Measurements from ENCODE around the gene CD63.

DNA sequence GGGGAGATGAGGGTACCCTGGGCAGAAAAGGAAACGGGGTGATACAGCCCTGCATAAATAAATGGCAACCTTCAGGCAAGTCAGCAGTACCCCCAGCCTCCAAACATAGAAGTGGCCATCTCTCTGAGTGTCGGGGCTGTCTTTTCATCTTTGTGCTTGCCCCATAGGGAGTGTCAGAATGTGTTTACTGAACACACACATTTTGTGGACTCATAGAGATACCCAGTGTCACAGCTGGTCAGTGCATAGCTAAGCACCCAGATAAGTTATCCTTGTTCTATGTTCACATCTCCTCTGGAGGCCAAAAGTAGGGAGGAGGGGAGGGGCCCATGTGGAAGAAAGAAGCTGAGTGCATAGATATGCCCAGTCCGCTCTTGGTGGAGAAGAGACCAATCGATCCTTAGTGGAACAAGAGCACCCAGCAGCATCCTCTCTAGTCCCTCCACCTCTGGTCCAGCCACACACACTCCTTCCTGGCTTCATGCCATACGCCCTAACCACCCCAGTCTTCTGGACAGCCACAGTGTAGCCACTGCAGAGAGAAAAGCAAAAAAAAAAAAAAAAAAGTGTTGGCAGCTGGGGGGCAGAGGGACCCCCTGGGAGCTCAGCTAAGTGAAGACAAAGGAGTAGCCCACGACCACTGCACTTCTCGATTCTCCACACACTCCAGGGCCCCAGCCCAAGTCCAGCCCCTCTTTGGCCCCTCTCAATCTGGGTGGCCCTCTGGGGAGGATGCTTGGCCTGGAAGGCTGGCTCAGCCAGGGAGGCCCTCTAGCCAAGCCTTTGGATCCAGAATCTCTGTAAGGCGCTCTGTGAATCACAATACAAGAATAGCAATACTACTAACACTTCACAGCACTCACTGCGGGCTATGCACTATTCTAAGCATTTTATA, 23.7 kb downstream of the CD63 start:
- TF ChIP-seq, protein P1, sequence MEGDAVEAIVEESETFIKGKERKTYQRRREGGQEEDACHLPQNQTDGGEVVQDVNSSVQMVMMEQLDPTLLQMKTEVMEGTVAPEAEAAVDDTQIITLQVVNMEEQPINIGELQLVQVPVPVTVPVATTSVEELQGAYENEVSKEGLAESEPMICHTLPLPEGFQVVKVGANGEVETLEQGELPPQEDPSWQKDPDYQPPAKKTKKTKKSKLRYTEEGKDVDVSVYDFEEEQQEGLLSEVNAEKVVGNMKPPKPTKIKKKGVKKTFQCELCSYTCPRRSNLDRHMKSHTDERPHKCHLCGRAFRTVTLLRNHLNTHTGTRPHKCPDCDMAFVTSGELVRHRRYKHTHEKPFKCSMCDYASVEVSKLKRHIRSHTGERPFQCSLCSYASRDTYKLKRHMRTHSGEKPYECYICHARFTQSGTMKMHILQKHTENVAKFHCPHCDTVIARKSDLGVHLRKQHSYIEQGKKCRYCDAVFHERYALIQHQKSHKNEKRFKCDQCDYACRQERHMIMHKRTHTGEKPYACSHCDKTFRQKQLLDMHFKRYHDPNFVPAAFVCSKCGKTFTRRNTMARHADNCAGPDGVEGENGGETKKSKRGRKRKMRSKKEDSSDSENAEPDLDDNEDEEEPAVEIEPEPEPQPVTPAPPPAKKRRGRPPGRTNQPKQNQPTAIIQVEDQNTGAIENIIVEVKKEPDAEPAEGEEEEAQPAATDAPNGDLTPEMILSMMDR (IDR thresholded peaks at IDR 0.05): no peak
- TF ChIP-seq, protein P2, sequence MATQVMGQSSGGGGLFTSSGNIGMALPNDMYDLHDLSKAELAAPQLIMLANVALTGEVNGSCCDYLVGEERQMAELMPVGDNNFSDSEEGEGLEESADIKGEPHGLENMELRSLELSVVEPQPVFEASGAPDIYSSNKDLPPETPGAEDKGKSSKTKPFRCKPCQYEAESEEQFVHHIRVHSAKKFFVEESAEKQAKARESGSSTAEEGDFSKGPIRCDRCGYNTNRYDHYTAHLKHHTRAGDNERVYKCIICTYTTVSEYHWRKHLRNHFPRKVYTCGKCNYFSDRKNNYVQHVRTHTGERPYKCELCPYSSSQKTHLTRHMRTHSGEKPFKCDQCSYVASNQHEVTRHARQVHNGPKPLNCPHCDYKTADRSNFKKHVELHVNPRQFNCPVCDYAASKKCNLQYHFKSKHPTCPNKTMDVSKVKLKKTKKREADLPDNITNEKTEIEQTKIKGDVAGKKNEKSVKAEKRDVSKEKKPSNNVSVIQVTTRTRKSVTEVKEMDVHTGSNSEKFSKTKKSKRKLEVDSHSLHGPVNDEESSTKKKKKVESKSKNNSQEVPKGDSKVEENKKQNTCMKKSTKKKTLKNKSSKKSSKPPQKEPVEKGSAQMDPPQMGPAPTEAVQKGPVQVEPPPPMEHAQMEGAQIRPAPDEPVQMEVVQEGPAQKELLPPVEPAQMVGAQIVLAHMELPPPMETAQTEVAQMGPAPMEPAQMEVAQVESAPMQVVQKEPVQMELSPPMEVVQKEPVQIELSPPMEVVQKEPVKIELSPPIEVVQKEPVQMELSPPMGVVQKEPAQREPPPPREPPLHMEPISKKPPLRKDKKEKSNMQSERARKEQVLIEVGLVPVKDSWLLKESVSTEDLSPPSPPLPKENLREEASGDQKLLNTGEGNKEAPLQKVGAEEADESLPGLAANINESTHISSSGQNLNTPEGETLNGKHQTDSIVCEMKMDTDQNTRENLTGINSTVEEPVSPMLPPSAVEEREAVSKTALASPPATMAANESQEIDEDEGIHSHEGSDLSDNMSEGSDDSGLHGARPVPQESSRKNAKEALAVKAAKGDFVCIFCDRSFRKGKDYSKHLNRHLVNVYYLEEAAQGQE (IDR thresholded peaks at IDR 0.05; ENCODE audit: insufficient read depth in 1 of 2, low read depth in 2 of 2, low read length in 1 of 2): no peak
- TF ChIP-seq POLR2AphosphoS5 (IDR thresholded peaks at IDR 0.05; ENCODE audit: low read depth, low read length): no peak
- no peak for TF ChIP-seq TCF7L2 (IDR thresholded peaks at IDR 0.05; ENCODE audit: low read depth, low read length)
